Sigmoid colon (tissue), 7 donors: ENCODE measurements around the gene TBC1D16. TPM values are rescaled to one million over a fixed set of nuclear protein-coding genes. Genes with fewer than 3 reads are reported as not detected.
A peak's percentile ranks its signal among the peaks of the same experiment; 100 is the strongest.

Experiments used
- DNase-seq: peaks from one replicate; pipeline ENCODE4 v3.0.0-alpha.2; 2019
- H3K27ac ChIP-seq, 4 donors: fragments of 200-600 bp; sonication (generic); one replicate each; pipeline ENCODE4 v1.5.1; 2016 to 2019; ENCODE audit warnings: mild to moderate bottlenecking in 1 of 4
- H3K27me3 ChIP-seq, 3 donors: fragments of 200-600 bp; sonication (generic); one replicate each; pipeline ENCODE4 v1.5.1; 2019; ENCODE audit warnings: mild to moderate bottlenecking in 1 of 3
- H3K36me3 ChIP-seq, 4 donors: fragments of 200-600 bp; sonication (generic); one replicate each; pipeline ENCODE4 v1.5.1; 2016 to 2019
- H3K4me1 ChIP-seq, 4 donors: fragments of 200-600 bp; sonication (generic); one replicate each; pipeline ENCODE4 v1.5.1; 2017 to 2019
- H3K4me3 ChIP-seq, 4 donors: fragments of 200-600 bp; sonication (generic); one replicate each; pipeline ENCODE4 v1.5.1; 2017 to 2019; ENCODE audit warnings: mild to moderate bottlenecking in 2 of 4, moderate library complexity in 1 of 4
- H3K9me3 ChIP-seq, 4 donors: fragments of 200-600 bp in 3 of 4; sonication (generic) in 3 of 4; one replicate each; pipeline versions ENCODE4 v1.5.1 to v1.6.1; 2013 to 2019
- EP300 ChIP-seq, 4 donors: sonication (generic); formaldehyde crosslinking; IDR thresholded peaks; one replicate each; pipeline ENCODE4 v1.6.1; 2017; ENCODE audit warnings: antibody characterized with exemption in 4 of 4
- POLR2A ChIP-seq, 2 donors: fragments of 450-650 bp; IDR thresholded peaks; one replicate each; pipeline ENCODE4 v1.6.1; 2016; ENCODE audit warnings: antibody characterized with exemption in 2 of 2, mild to moderate bottlenecking in 2 of 2, moderate library complexity in 2 of 2
- POLR2AphosphoS5 ChIP-seq, 4 donors: sonication (generic); formaldehyde crosslinking; IDR thresholded peaks; one replicate each; pipeline ENCODE4 v1.6.1; 2017; ENCODE audit warnings: antibody characterized with exemption in 4 of 4
- WGBS, 2 donors: extraction: QIAGEN DNeasy Blood & Tissue Kit; methylation state at CpG; one replicate each; pipeline ENCODE4 v1.1.7; 2013; 5-methylcytosine and 5-hydroxymethylcytosine counted together
- intact Hi-C: fragments of 100-400 bp; cut with DNase I; formaldehyde crosslinking; loops from one replicate; pipeline ENCODE4 v1.15.1; 2023
- polyA plus RNA-seq, 3 donors: library from polyadenylated mRNA; stranded (reverse); fragments of 200-250 nt; gene quantifications; one replicate each; pipeline ENCODE4 v1.2.3, GENCODE V29; 2013
- total RNA-seq, 4 donors: library from RNA; depleted of rRNA; stranded (reverse); fragments of >200 nt; gene quantifications; one replicate each; pipeline ENCODE4 v1.1.0, GENCODE V29; 2016
- TF ChIP-seq, protein P1 (sequence below), 4 experiments: fragments of 450-650 bp in 3 of 4; fragments of 200-600 bp in 1 of 4; IDR thresholded peaks; one replicate each; pipeline ENCODE4 v1.5.1; 2016 to 2019; ENCODE audit warnings: antibody characterized with exemption in 4 of 4, mild to moderate bottlenecking in 3 of 4, moderate library complexity in 2 of 4
- donor health status: healthy with polysubstance abuse.
- donor health status: Bipolar disorder and iron deficiency.
- donor health status: healthy.

Gene TBC1D16
- total and polyA plus RNA-seq, 7 donors = 3.6 to 21.9 (median 15.7) TPM

DNA sequence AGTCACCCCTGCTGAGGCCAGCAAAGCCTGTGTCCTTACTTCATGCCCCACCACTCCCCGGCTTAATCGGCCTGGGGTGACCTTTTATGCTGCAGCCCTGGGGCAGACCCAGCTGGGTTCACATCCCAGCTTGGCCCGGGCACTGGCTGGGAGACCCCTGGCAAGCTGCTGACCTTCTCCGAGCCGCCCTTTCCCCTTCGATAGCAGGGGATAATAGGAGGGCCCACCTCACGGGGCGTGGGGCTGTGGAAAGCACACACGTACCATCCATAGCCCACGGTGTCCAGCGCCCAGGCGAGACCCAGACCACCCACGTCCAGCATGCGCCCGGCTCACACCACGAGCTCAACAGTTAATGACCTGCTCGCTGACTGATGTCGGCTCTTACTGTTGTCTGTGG lies 26.8 kb downstream of the TBC1D16 start:
- no peak overlapping the region for H3K27ac ChIP-seq
- H3K4me3 ChIP-seq = no peak overlapping the region
- TF ChIP-seq POLR2AphosphoS5 (IDR thresholded peaks at IDR 0.05) (no peak), POLR2A (IDR thresholded peaks at IDR 0.05) (no peak), EP300 (IDR thresholded peaks at IDR 0.05) (no peak)
- TF ChIP-seq, protein P1, sequence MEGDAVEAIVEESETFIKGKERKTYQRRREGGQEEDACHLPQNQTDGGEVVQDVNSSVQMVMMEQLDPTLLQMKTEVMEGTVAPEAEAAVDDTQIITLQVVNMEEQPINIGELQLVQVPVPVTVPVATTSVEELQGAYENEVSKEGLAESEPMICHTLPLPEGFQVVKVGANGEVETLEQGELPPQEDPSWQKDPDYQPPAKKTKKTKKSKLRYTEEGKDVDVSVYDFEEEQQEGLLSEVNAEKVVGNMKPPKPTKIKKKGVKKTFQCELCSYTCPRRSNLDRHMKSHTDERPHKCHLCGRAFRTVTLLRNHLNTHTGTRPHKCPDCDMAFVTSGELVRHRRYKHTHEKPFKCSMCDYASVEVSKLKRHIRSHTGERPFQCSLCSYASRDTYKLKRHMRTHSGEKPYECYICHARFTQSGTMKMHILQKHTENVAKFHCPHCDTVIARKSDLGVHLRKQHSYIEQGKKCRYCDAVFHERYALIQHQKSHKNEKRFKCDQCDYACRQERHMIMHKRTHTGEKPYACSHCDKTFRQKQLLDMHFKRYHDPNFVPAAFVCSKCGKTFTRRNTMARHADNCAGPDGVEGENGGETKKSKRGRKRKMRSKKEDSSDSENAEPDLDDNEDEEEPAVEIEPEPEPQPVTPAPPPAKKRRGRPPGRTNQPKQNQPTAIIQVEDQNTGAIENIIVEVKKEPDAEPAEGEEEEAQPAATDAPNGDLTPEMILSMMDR (IDR thresholded peaks at IDR 0.05) = no peak
- WGBS, 2 donors = 78 to 90% methylated on average over 18 of the region's 18 CpGs
- no peaks in the 10 kb centered on the region for H3K9me3 ChIP-seq
- no peaks in the 10 kb centered on the region for H3K27me3 ChIP-seq
- intact Hi-C loops = loop anchor here (2.0 to 5.0 kb wide), 4 partner anchors 26 to 138 kb away; partner anchors contain the start of genes EIF4A3, GAA and TBC1D16
- H3K4me1 ChIP-seq = peaks cover 0 to 17% (median 12%) of the 10 kb centered on the region in 4 donors
- no peak for DNase-seq
- peaks cover 0 to 33% (median 7%) of the 10 kb centered on the region in 4 donors for H3K36me3 ChIP-seq

DNA sequence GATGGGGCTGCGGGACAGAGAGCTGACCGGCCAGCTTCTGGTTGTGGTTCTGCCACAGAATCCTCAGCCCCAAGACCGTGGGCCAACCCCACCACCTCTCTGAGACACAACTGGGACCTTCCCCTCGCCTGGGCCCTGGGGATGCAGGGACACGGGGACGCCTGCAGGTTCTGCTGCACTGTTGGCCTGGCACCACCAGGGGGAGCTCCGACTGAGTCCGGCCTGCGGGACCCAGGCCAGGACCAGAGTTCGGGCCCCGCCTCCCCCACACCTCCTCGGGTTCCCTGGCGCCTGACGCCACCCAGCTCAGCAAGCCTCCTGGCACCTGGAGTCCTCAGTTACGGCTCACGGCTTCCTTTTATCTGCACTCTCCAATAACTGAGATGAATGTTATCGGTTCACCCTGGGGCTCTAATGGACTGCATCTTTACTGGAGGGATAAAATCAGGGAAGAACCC lies 27.3 kb downstream of the TBC1D16 start:
- Histone ChIP-seq H3K27me3 (no peaks in the 10 kb centered on the region), H3K9me3 (no peaks in the 10 kb centered on the region), H3K27ac (no peak overlapping the region), H3K4me1 (peaks cover 0 to 17% (median 12%) of the 10 kb centered on the region in 4 donors), H3K4me3 (no peak overlapping the region), H3K36me3 (peaks cover 0 to 33% (median 7%) of the 10 kb centered on the region in 4 donors)
- WGBS, 2 donors = 9 to 20% methylated on average over 17 of the region's 17 CpGs
- peak; percentile 90 for DNase-seq
- TF ChIP-seq EP300 (IDR thresholded peaks at IDR 0.05) = no peak
- TF ChIP-seq POLR2A (IDR thresholded peaks at IDR 0.05) = no peak
- TF ChIP-seq, protein P1 (IDR thresholded peaks at IDR 0.05) = peak; percentile 84 to 93 (median 90)
- TF ChIP-seq POLR2AphosphoS5 (IDR thresholded peaks at IDR 0.05) = peak in 3 of 4 donors; percentile 28 to 53 (median 40)
- intact Hi-C loops = loop anchor here (2.0 to 5.0 kb wide), 4 partner anchors 26 to 139 kb away; partner anchors contain the start of genes EIF4A3, GAA and TBC1D16

- Histone ChIP-seq H3K4me1 (peaks cover 0 to 17% (median 12%) of the 10 kb centered on the region in 4 donors), H3K4me3 (no peak overlapping the region), H3K27ac (no peak overlapping the region), H3K9me3 (no peaks in the 10 kb centered on the region), H3K36me3 (peaks cover 0 to 28% (median 7%) of the 10 kb centered on the region in 4 donors), H3K27me3 (no peaks in the 10 kb centered on the region)
- intact Hi-C loops = loop anchor here (2.0 to 5.0 kb wide), 4 partner anchors 27 to 139 kb away; partner anchors contain the start of genes EIF4A3, GAA and TBC1D16
- TF ChIP-seq POLR2AphosphoS5 (IDR thresholded peaks at IDR 0.05) = no peak
- TF ChIP-seq, protein P1 (IDR thresholded peaks at IDR 0.05) = no peak
- no peak for TF ChIP-seq EP300 (IDR thresholded peaks at IDR 0.05)
- TF ChIP-seq POLR2A (IDR thresholded peaks at IDR 0.05) = no peak
- WGBS, 2 donors = 78 to 87% methylated on average over 10 of the region's 10 CpGs
- no peak for DNase-seq
These were observed 27.7 kb downstream of the TBC1D16 start for GRCh38 chr17:80007939-80008338.

- TF ChIP-seq POLR2AphosphoS5 (IDR thresholded peaks at IDR 0.05) (no peak), EP300 (IDR thresholded peaks at IDR 0.05) (no peak), POLR2A (IDR thresholded peaks at IDR 0.05) (no peak)
- TF ChIP-seq, protein P1 (IDR thresholded peaks at IDR 0.05) = no peak
- intact Hi-C loops = loop anchor here (5.0 kb wide), 3 partner anchors 75 to 140 kb away; partner anchors contain the start of genes EIF4A3 and GAA
- Histone ChIP-seq H3K36me3 (peaks cover 0 to 19% (median 5%) of the 10 kb centered on the region in 4 donors), H3K9me3 (no peaks in the 10 kb centered on the region), H3K4me3 (no peak overlapping the region), H3K4me1 (peaks cover 0 to 17% (median 12%) of the 10 kb centered on the region in 4 donors), H3K27ac (no peak overlapping the region), H3K27me3 (no peaks in the 10 kb centered on the region)
- DNase-seq = no peak
- 93 to 94% methylated on average over 30 of the region's 30 CpGs for WGBS, 2 donors
These were observed 28.6 kb downstream of the TBC1D16 start for GRCh38 chr17:80006811-80007752.
